Sigmoid colon (tissue), 7 donors: ENCODE measurements around the gene MRPS5. TPM values are rescaled to one million over a fixed set of nuclear protein-coding genes. Genes with fewer than 3 reads are reported as not detected.

Experiments
- DNase-seq: peaks from one replicate; pipeline ENCODE4 v3.0.0-alpha.2; 2019
- H3K27ac ChIP-seq, 4 donors: fragments of 200-600 bp; sonication (generic); one replicate each; pipeline ENCODE4 v1.5.1; 2016 to 2019; ENCODE audit warnings: mild to moderate bottlenecking in 1 of 4
- H3K27me3 ChIP-seq, 3 donors: fragments of 200-600 bp; sonication (generic); one replicate each; pipeline ENCODE4 v1.5.1; 2019; ENCODE audit warnings: mild to moderate bottlenecking in 1 of 3
- H3K36me3 ChIP-seq, 4 donors: fragments of 200-600 bp; sonication (generic); one replicate each; pipeline ENCODE4 v1.5.1; 2016 to 2019
- H3K4me1 ChIP-seq, 4 donors: fragments of 200-600 bp; sonication (generic); one replicate each; pipeline ENCODE4 v1.5.1; 2017 to 2019
- H3K4me3 ChIP-seq, 4 donors: fragments of 200-600 bp; sonication (generic); one replicate each; pipeline ENCODE4 v1.5.1; 2017 to 2019; ENCODE audit warnings: mild to moderate bottlenecking in 2 of 4, moderate library complexity in 1 of 4
- H3K9me3 ChIP-seq, 4 donors: fragments of 200-600 bp in 3 of 4; sonication (generic) in 3 of 4; one replicate each; pipeline versions ENCODE4 v1.5.1 to v1.6.1; 2013 to 2019
- CTCF ChIP-seq, 4 experiments: fragments of 450-650 bp in 3 of 4; fragments of 200-600 bp in 1 of 4; IDR thresholded peaks; one replicate each; pipeline ENCODE4 v1.5.1; 2016 to 2019; ENCODE audit warnings: antibody characterized with exemption in 4 of 4, mild to moderate bottlenecking in 3 of 4, moderate library complexity in 2 of 4
- EP300 ChIP-seq, 4 donors: sonication (generic); formaldehyde crosslinking; IDR thresholded peaks; one replicate each; pipeline ENCODE4 v1.6.1; 2017; ENCODE audit warnings: antibody characterized with exemption in 4 of 4
- POLR2A ChIP-seq, 2 donors: fragments of 450-650 bp; IDR thresholded peaks; one replicate each; pipeline ENCODE4 v1.6.1; 2016; ENCODE audit warnings: antibody characterized with exemption in 2 of 2, mild to moderate bottlenecking in 2 of 2, moderate library complexity in 2 of 2
- POLR2AphosphoS5 ChIP-seq, 4 donors: sonication (generic); formaldehyde crosslinking; IDR thresholded peaks; one replicate each; pipeline ENCODE4 v1.6.1; 2017; ENCODE audit warnings: antibody characterized with exemption in 4 of 4
- WGBS, 2 donors: extraction: QIAGEN DNeasy Blood & Tissue Kit; methylation state at CpG; one replicate each; pipeline ENCODE4 v1.1.7; 2013; 5-methylcytosine and 5-hydroxymethylcytosine counted together
- intact Hi-C: fragments of 100-400 bp; cut with DNase I; formaldehyde crosslinking; loops from one replicate; pipeline ENCODE4 v1.15.1; 2023
- polyA plus RNA-seq, 3 donors: library from polyadenylated mRNA; stranded (reverse); fragments of 200-250 nt; gene quantifications; one replicate each; pipeline ENCODE4 v1.2.3, GENCODE V29; 2013
- total RNA-seq, 4 donors: library from RNA; depleted of rRNA; stranded (reverse); fragments of >200 nt; gene quantifications; one replicate each; pipeline ENCODE4 v1.1.0, GENCODE V29; 2016
- donor health status: healthy with polysubstance abuse.
- donor health status: Bipolar disorder and iron deficiency.
- donor health status: healthy.

The MRPS5 gene
- total and polyA plus RNA-seq, 7 donors, result 43.5 to 78.3 (median 55.9) TPM

GRCh38 chr2:95159690-95160449, 38.3 kb upstream of the MRPS5 start, which contains the start of gene ZNF514:
Gene ZNF514, minus strand, starts transcription at chr2:95159848. Its CDS starts 6,595 bp downstream, at chr2:95153253.
- Histone ChIP-seq H3K36me3 (peaks cover 0 to 22% (median 8%) of the 10 kb centered on the region in 4 donors), H3K9me3 (no peaks in the 10 kb centered on the region), H3K4me1 (peaks cover 0 to 28% (median 23%) of the 10 kb centered on the region in 4 donors), H3K4me3 (peak within 1 kb of the TSS; percentile 71 to 80 (median 75)), H3K27ac (peak within 1 kb of the TSS; percentile 84 to 91 (median 90)), H3K27me3 (no peaks in the 10 kb centered on the region)
- peak; percentile 92 for DNase-seq
- intact Hi-C loops, result loop anchor here (1.0 to 10.0 kb wide), 3 partner anchors 39 to 1105 kb away; partner anchors contain the start of genes CIAO1, MRPS5, TMEM127 and ZNF892
- no peak for TF ChIP-seq EP300 (IDR thresholded peaks at IDR 0.05)
- TF ChIP-seq POLR2AphosphoS5 (IDR thresholded peaks at IDR 0.05), result peak in 3 of 4 donors; percentile 16 to 24 (median 21)
- 4 to 10% methylated on average over 64 of the region's 64 CpGs for WGBS, 2 donors

GRCh38 chr2:95158891-95159619, 37.4 kb upstream of the MRPS5 start:
- DNase-seq, result peak; percentile 78
- Histone ChIP-seq H3K27ac (peak overlapping the region; percentile 84 to 91 (median 88)), H3K4me1 (peaks cover 0 to 20% (median 16%) of the 10 kb centered on the region in 4 donors), H3K36me3 (peaks cover 5 to 30% (median 15%) of the 10 kb centered on the region in 4 donors), H3K27me3 (no peaks in the 10 kb centered on the region), H3K4me3 (peak overlapping the region; percentile 71 to 80 (median 75)), H3K9me3 (no peaks in the 10 kb centered on the region)
- intact Hi-C loops, result no loop called here
- WGBS, 2 donors, result 1 to 2% methylated on average over 58 of the region's 58 CpGs
- TF ChIP-seq CTCF (IDR thresholded peaks at IDR 0.05), result no peak
- TF ChIP-seq POLR2A (IDR thresholded peaks at IDR 0.05), result no peak
- TF ChIP-seq EP300 (IDR thresholded peaks at IDR 0.05), result no peak

GRCh38 chr2:95158441-95158840, 36.8 kb upstream of the MRPS5 start:
- Histone ChIP-seq H3K4me3 (peak overlapping the region; percentile 71 to 80 (median 75)), H3K9me3 (no peaks in the 10 kb centered on the region), H3K36me3 (peaks cover 7 to 36% (median 21%) of the 10 kb centered on the region in 4 donors), H3K27ac (peak overlapping the region; percentile 84 to 91 (median 88)), H3K27me3 (no peaks in the 10 kb centered on the region), H3K4me1 (peaks cover 0 to 19% (median 15%) of the 10 kb centered on the region in 4 donors)
- no peak for DNase-seq
- intact Hi-C loops, result no loop called here
- TF ChIP-seq EP300 (IDR thresholded peaks at IDR 0.05) (no peak), POLR2A (IDR thresholded peaks at IDR 0.05) (no peak), CTCF (IDR thresholded peaks at IDR 0.05) (no peak), POLR2AphosphoS5 (IDR thresholded peaks at IDR 0.05) (no peak)
- 35 to 68% methylated on average over 10 of the region's 10 CpGs for WGBS, 2 donors

- H3K4me1 ChIP-seq, result no peaks in the 10 kb centered on the region
- no peak for TF ChIP-seq CTCF (IDR thresholded peaks at IDR 0.05)
- TF ChIP-seq POLR2AphosphoS5 (IDR thresholded peaks at IDR 0.05), result no peak
- TF ChIP-seq EP300 (IDR thresholded peaks at IDR 0.05), result no peak
- TF ChIP-seq POLR2A (IDR thresholded peaks at IDR 0.05), result no peak
- no peak for DNase-seq
- WGBS, 2 donors, result 98% methylated on average over 6 of the region's 6 CpGs
- intact Hi-C loops, result no loop called here
- no peak overlapping the region for H3K27ac ChIP-seq
- no peaks in the 10 kb centered on the region for H3K27me3 ChIP-seq
- no peak overlapping the region for H3K4me3 ChIP-seq
- H3K9me3 ChIP-seq, result peaks cover 21 to 66% (median 44%) of the 10 kb centered on the region in 4 donors
- H3K36me3 ChIP-seq, result peaks cover 42 to 91% (median 60%) of the 10 kb centered on the region in 4 donors
These were observed 27.9 kb upstream of the MRPS5 start for GRCh38 chr2:95149397-95149984.
